SK-N-SH (cell line): ENCODE data around the gene FASLG.
"Not testable (repeated sequence)": the region's sequence is repeated elsewhere in the genome, so short reads cannot be mapped to it uniquely, and the experiment has no call there.

Experiments used
- CTCF ChIP-seq: fragments of 200-600 bp; sonication (generic); IDR thresholded peaks from 2 replicates; pipeline ENCODE4 v1.6.1; 2017; ENCODE audit warnings: antibody characterized with exemption, mild to moderate bottlenecking, moderate library complexity
- MXI1 ChIP-seq: IDR thresholded peaks from 2 replicates; pipeline ENCODE4 v1.6.1; 2012; ENCODE audit warnings: mild to moderate bottlenecking, low read depth, low read length, improper control_type of control experiment
- POLR2AphosphoS5 ChIP-seq: IDR thresholded peaks from 2 replicates; pipeline ENCODE4 v1.6.1; 2012; ENCODE audit warnings: low read depth, low read length
- REST ChIP-seq: IDR thresholded peaks from 2 replicates; pipeline ENCODE4 v1.6.1; 2012; ENCODE audit warnings: mild to moderate bottlenecking, low read depth, low read length, moderate library complexity
- SMC3 ChIP-seq: IDR thresholded peaks from 2 replicates; pipeline ENCODE4 v1.6.1; 2012; ENCODE audit warnings: low read depth, low read length, improper control_type of control experiment

GRCh38 chr1:172620603-172621002 lies 38.3 kb upstream of the FASLG start:
- TF ChIP-seq SMC3, MXI1, CTCF, REST, POLR2AphosphoS5: not testable (repeated sequence)
